Measurements from ENCODE around the gene MOGAT3. TPM values are rescaled to one million over a fixed set of nuclear protein-coding genes. Genes with fewer than 3 reads are reported as not detected.

The MOGAT3 gene
- total RNA-seq, 2 experiments from 2014 or later, result not detected

GRCh38 chr7:101168412-101169049, 32.3 kb downstream of the MOGAT3 start:
- ChIA-PET POLR2A (interaction anchor here (0.6 kb wide), 1 partner anchor 13 kb away, joined by 7 read pairs; no protein-coding TSS in a partner anchor), CTCF (interaction anchor here (0.7 to 1.5 kb wide), 2 partner anchors 24 to 299 kb away, joined by 6 to 8 read pairs; no protein-coding TSS in a partner anchor)

GRCh38 chr7:101167645-101168411, 33.0 kb downstream of the MOGAT3 start:
- POLR2A ChIA-PET, result no interaction called here
- CTCF ChIA-PET, result interaction anchor here (0.7 to 1.5 kb wide), 2 partner anchors 24 to 300 kb away, joined by 6 to 8 read pairs; no protein-coding TSS in a partner anchor

- ChIA-PET CTCF (no interaction called here), POLR2A (no interaction called here)
Observed at GRCh38 chr7:101166909-101167644, 33.8 kb downstream of the MOGAT3 start.

- ChIA-PET CTCF (no interaction called here), POLR2A (no interaction called here)
Observed at GRCh38 chr7:101166648-101166908, 34.3 kb downstream of the MOGAT3 start.

GRCh38 chr7:101165958-101166647, 34.7 kb downstream of the MOGAT3 start:
- ChIA-PET CTCF (interaction anchor here (0.6 to 1.7 kb wide), 5 partner anchors 15 to 120 kb away, joined by 3 to 8 read pairs (median 6); no protein-coding TSS in a partner anchor), POLR2A (interaction anchor here (0.6 kb wide), 1 partner anchor 40 kb away, joined by 3 read pairs; no protein-coding TSS in a partner anchor)

GRCh38 chr7:101165075-101165957, 35.5 kb downstream of the MOGAT3 start, which contains the start of gene VGF:
VGF (minus strand) TSS chr7:101165569; CDS start chr7:101164843, 726 bp downstream.
- CTCF ChIA-PET, result interaction anchor here (0.6 to 1.7 kb wide), 8 partner anchors 9 to 737 kb away, joined by 3 to 8 read pairs (median 3); partner anchors contain the start of gene ZCWPW1
- POLR2A ChIA-PET, result interaction anchor here (0.6 to 0.7 kb wide), 2 partner anchors 41 to 52 kb away, joined by 3 to 4 read pairs; partner anchors contain the start of gene PLOD3

- ChIA-PET CTCF (interaction anchor here (0.7 to 1.4 kb wide), 3 partner anchors 8 to 736 kb away, joined by 3 read pairs; partner anchors contain the start of gene ZCWPW1), POLR2A (no interaction called here)
Observed at GRCh38 chr7:101164071-101164840, 36.6 kb downstream of the MOGAT3 start.

- ChIA-PET CTCF (interaction anchor here (0.9 to 1.5 kb wide), 4 partner anchors 10 to 19 kb away, joined by 3 to 7 read pairs (median 3); no protein-coding TSS in a partner anchor), POLR2A (no interaction called here)
Observed at GRCh38 chr7:101163279-101164070, 37.4 kb downstream of the MOGAT3 start.

- POLR2A ChIA-PET, result no interaction called here
- CTCF ChIA-PET, result interaction anchor here (0.9 to 1.5 kb wide), 3 partner anchors 12 to 19 kb away, joined by 3 to 7 read pairs (median 3); no protein-coding TSS in a partner anchor
Observed at GRCh38 chr7:101162551-101163278, 38.1 kb downstream of the MOGAT3 start.

- POLR2A ChIA-PET, result no interaction called here
- CTCF ChIA-PET, result interaction anchor here (1.2 to 1.5 kb wide), 3 partner anchors 15 to 18 kb away, joined by 3 to 7 read pairs (median 4); no protein-coding TSS in a partner anchor
Observed at GRCh38 chr7:101161692-101162471, 39.0 kb downstream of the MOGAT3 start.

- CTCF ChIA-PET, result interaction anchor here (1.2 kb wide), 1 partner anchor 17 kb away, joined by 4 read pairs; no protein-coding TSS in a partner anchor
Observed at GRCh38 chr7:101160910-101161309, 39.9 kb downstream of the MOGAT3 start.

GRCh38 chr7:101159696-101160674, 40.9 kb downstream of the MOGAT3 start:
- CTCF ChIA-PET, result interaction anchor here (0.7 kb wide), 1 partner anchor 70 kb away, joined by 3 read pairs; no protein-coding TSS in a partner anchor

More at GRCh38 chr7:101160910-101161309, 39.9 kb downstream of the MOGAT3 start:
- POLR2A ChIA-PET, result no interaction called here

GRCh38 chr7:101156866-101157589, 43.8 kb downstream of the MOGAT3 start:
- ChIA-PET CTCF (interaction anchor here (0.6 to 3.7 kb wide), 6 partner anchors 8 to 978 kb away, joined by 3 to 12 read pairs (median 4); partner anchors contain the start of gene VGF), POLR2A (interaction anchor here (0.6 to 0.7 kb wide), 3 partner anchors 24 to 268 kb away, joined by 3 to 6 read pairs (median 4); partner anchors contain the start of genes TRIM56 and UFSP1)

More at GRCh38 chr7:101159696-101160674, 40.9 kb downstream of the MOGAT3 start:
- POLR2A ChIA-PET, result interaction anchor here (0.6 kb wide), 3 partner anchors 16 to 973 kb away, joined by 4 to 11 read pairs (median 5); no protein-coding TSS in a partner anchor

Measured in activated CD8-positive, alpha-beta memory T cell treated with anti-CD3 and anti-CD28 coated beads for 36 hours (primary cell).